HG03520 (cell line): ENCODE data around the gene TACC3.

Experiments
- ATAC-seq: cut with Tn5 transposase; IDR thresholded peaks from one replicate; pipeline ENCODE4 v1.9.1; 2021; ENCODE audit warnings: mild to moderate bottlenecking, moderate library complexity; ENCODE audit not compliant: unreplicated experiment

TACC3 gene

DNA sequence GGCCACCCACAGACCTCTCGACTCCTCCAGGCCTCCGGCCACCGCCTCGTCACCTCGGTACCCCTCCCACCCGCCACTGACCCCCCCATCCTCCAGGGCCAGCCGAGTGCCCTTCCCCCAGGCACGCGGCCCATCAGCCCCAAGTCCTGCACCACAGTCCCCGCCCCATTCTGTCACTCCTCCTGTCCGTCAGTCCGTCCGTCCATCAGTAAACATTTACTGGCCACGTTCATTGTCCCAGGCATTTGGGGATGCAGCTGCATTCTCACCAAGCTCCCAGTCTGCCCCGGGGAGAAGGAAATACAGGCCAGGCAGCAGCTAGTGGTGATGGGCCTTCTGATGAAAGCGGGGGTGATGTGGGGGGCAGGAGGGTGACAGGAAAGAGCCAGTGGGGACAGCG is 36.5 kb downstream of the TACC3 start:
- ATAC-seq = no peak

DNA sequence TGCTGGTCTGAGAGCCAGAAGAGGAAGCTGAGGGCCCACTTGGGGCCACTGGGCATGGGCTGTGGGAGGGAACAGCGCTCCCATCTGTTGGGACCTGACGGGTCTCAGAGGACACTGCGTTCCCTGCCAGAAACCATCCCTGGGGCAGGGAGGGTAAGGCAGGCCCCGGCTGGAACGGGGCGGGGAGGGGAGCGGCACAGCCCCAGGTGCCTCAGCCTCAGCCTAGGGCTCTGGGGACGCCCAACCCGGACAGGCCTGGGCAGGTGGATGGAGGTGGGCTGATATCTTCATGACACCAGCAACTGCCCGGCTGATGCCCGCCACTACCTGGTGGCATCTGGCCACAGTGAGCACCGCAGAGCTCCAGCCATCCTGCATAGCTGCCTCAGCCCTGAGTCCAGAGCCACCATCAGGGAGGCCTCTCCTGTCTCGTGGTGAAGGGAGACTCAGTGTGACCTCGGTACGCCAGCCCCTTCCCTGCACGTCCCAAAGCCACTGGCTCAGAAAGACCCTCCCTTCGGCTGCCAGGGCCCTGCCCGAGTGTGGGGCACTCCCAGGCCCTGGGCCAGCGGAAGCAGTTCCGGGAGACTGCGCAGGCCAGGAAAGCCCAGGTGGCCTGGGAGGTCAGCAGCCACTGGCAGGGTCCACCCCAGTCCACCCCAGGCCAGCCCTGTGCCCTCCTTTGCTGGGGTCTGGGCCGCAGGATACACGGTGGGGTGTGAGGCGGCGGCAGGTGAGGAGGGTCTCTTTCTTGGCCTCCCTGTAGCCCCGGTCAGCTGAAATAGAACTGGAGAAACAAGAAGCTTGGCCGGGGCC is 37.2 kb downstream of the TACC3 start:
- ATAC-seq = no peak

DNA sequence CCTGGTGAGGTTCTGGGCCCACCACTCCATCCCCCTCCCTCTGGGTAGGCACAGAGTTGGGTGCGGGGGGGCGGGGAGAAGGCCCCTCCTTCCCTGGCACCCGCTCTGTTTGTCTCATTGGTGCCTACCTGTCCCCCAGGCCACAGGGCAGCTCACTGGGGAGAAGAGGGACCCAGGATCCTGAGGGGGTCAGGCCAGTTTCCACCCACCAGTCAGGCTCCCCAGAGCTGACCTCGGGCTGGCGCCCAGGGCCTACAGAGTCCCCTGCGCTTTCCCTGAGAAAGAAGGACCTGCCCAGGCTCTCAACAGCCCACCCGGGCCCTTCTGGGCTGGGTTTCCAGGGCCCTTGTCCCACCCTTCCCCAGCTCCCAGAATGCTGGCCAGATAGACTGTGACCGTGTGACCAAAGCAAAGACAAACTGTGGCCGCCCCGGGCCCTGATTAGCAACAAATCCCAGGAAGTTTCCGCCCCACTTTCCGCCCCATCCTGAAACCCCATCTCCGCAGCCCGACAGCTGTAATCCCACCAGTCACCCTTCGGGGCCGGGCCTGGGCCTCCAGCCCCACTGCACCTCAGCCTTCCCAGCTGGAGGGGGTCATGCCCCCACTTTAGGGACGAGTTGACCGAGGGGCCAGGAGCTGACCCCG is 38.0 kb downstream of the TACC3 start:
- ATAC-seq = no peak

DNA sequence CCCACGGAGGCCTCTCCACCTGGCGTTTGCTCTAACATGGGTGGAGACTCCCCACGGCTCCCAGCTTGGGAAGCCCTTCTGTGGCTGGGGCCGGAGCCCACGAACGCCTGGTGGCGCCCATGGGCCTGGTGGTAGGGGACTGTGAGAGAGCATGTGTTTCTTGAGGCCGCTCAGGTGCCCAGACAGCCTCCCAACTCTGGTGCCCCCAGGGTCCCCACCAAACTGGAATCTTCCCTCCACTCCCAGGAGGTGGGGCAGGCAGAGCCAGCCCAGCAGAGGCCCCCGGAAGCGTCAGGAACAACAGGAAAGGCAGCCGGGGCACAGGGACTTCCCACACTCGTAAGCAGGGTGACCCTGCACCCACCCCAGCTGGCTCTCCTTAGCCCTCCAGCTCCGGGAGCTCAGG is 38.5 kb downstream of the TACC3 start:
- ATAC-seq = no peak

DNA sequence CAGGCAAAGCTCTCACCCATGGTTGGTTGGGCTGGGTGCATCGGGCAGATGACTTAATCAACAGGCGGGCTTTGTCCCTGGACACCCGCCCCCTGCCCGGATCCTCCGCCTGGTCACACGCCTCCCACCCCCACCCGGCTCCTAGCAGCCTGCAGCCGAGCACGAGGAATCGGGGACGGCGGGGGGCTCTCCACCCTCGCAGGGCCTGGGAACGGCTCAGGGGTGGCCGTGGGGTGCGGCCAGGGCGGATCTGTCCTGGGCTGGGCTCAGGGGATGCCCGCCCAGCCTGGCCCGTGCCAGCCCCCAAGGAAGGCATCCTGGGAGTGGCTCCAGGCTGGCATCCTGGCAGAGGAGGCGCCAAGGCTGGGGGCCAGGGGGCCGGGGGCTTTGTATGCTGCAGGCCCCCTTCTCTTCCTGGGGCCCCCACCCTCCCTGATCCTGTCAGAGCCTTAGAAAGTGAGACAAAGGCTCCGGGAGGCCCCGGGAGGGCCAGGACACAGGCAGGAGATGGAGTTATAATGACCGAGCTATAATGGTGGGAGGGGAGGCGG is 39.3 kb downstream of the TACC3 start:
- no peak for ATAC-seq

DNA sequence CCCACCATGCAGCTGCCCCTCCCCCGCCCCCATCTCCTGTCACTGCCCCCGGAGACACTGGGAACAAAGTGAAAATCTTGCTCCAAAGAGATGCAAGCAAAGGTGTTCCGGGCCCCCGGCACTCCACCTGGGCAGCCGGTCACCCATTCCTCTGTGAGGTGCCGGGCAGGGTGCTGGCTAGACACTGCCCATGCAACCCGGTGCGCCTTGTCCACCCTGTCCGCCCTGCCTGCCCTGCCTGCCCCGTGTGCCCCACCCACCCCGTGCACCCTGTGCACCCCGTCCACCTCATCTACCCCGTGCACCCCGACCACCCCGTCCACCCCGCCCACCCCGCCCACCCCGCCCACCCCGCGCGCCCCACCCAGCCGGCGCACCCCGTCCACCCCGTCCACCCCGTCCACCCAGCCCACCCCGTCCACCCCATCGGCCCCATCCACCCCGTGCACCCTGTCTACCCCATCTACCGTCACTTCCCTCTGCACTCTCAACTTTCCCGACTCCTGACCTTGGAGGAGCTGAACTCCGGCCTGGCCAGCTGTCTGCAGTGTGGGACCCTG is 39.9 kb downstream of the TACC3 start:
- no peak for ATAC-seq

DNA sequence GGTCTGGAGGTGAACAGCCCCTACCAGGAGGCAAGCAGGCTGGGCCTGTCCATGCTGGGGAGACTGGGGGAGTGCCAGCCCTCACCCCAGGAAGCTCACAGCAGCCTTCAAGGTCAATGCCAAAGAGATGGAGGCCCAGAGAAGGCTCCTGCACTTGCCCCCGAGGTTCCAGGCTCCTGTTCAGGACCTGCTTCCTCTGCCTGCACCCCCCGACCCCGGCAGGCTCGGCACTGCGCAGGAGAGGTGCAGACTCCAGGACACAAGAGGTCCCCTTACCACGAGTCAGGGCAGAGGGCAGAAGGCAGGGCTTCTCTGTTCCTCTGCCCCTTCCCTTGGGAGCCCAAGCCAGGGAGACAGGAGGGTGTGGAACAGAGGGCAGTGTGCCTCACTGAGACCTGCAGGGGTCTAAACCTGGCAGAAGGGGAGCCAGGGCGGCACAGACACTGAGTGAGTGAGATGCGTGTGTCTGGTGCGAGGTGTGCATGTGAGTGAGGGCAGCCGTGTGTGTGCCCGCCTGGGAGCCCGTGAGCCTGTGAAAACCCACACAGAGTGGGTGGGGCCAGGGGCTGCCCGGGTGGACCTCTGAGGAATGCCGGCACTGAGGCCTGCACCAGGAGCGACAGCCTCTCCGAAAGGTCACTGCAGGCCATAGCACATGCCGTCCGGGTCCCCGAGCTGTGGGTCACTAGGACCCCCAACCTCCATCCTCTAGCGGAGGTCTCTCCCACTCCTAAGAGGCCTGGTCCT is 41.1 kb downstream of the TACC3 start:
- no peak for ATAC-seq

DNA sequence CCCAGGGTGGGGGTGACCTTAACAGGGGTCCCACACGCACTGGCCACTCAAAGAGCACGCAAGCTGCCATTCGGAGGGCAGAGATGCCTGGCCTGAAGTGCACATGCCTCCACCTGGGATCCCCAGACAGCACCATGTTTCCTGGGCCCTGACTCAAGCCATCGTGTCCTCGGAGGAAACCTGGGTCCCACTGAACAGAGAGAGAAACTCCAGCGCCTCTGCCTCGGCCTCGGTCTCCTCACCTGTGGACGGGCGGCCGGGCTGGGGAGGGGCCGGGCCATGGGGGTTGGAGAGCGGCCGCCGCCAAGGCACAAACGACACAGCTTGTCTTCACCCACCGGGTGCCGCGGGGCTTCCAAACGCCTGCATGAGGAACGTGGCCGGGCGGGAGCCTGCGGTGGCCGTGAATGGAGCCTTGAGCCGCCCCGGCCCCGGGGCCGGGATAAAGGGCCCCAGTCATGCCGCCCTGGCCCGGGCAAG is 41.8 kb downstream of the TACC3 start:
- ATAC-seq = no peak

DNA sequence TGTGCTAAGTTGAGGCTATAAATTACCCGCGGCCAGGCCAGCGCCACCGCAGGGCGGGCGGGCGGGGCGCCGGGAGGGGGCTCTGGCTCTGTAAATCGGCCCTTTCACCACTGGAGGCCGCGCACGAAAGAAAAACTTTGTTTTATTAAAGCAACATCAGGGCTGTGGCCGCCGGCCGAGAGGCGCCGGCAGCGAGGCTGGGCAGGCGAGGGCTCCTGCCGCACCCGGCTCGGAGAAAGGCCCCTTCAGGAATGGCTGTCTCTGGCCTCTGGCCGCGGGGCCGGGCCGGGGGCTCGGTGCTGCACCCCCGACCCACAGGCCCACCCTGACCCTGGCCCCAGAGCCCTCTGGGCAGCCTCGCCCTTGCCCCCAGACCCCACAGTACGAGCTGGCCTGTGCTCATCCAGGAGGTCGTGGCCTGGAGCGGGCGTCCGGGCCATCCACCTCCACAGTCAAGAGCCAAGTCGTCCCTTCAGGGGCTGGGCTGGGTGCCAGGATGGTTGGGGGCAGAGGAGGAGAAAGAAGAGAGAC is 42.3 kb downstream of the TACC3 start:
- no peak for ATAC-seq

DNA sequence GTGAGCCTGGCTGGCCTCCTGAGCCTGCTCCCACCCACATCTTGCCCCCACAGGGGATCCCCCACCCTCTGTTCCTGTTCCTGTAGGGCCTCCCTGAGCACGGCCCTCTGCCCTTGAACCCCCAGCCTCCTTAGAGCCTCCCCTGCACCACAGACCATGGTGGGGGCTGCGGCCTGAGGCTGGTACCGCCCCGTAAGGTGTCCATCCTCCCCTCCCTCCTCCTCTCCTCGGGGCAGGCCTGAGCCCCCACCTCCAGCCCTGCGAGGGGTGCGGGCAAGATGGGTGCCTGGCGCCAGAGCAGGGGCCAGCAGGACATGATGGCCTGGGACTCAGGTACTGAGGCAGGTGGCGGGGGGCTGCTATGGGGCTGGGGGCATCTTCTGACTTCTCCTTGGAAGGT is 43.3 kb downstream of the TACC3 start:
- ATAC-seq = no peak

DNA sequence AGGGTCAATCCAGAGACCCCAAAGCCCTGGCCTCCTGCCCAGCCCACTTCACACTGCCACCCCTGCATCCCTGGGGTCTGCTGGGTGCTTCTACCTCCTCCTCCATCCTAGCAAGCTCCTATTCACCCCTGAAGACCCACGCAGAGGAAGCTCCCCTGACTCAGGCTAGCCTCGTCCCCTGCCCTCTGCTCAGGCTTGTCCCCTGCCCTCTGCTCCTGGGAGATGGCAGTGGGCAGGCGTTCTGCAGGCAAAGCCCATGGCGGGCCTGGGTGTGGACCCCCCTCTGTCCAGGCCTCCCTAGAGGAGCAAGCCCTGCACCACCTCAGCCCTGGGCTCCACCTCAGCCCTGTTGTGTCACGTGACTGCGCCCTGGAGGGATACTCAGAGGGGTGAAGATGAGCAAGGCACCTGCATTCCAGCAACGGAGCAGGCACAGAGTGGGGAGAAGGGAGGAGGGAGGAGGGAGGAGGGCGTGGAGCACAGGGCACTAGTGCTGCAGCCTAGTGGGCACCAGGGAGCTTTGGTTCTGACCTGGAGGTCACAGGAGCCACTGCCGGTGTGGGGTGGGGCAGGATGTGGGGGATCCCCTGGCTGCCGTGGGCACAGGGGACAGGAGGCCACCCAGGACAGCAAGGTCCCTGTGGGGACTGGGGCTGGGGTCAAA is 44.2 kb downstream of the TACC3 start:
- no peak for ATAC-seq

DNA sequence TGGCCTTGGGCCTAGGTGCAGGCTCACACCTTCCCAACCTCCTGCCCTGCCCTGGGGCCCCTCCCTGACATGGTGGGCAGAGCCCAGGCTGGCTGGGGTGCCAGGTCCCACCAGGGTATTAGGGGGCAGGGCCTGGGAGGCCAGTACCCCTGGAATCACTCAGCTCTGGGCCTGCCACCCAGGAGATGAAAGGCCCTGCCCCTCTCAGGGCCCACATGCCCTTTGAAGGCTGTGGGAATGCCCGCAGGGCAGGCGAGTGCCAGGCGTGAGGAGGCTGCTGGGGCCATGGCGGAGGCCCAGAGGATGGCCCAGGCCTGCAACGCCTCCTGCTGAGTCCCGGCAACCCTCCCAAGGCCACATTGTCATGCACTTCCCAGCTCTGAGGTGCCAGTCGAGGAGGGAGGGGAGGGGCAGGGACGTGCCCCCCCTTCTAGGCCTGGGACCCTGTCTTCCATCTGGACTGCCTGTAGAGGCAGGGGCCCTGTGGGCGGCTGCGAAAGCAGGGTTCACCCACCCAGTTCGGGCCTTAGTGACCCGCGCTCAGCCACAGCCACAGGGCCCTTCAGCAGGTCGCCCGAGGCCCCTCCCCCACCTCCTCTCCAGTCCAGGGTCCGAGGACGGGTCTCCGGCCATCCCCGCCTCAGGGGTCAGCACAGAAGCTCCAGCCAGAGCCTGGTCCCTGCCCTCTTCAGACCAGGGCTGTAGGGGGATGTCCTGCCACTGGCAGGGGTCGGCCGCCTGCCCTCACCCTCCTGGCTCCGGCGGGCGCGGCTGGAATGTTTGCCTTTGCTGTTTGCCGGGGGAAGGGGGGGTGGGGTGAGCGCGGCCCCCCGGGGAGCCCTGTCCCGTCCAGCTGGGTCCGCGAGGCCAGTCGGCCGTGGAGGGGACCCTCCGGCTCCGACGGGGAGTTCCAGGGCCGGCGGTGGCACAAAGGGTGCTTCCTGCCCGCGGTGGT is 45.1 kb downstream of the TACC3 start:
- ATAC-seq = no peak

DNA sequence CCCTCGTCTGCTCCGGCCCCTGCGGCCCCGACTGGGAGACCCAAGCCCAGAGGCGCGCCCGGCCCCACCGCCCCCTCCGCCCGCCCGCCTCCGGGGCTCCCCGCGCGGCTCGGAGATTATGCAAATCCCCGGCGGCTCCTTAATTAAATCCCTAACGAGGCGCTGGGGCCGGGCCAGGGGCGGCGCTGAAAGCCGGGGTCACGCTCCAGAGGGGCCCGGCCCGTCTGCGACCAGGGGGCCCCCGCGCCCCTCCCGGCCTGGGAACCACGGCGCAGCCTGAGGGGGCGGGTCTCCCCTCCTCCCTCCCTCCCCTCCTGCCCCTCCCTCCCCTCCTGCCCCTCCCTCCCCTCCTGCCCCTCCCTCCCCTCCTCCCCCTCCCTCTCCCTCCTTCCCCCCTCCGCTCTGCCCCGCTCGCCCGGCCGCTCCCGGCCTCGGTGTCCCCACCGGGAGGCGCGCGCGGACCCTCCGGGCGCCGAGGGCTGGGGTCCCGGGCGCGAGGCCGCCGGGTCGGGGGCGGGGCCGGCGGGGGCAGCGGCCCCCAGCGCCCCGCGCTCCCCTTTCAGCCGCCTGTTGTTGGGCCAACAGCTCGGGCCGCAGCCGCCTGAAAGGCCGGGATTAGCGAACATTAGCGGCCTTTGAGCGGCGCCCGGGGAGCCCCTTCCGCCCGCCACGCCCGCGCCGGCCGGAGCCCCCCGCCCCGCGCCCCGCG is 45.9 kb downstream of the TACC3 start:
- no peak for ATAC-seq

DNA sequence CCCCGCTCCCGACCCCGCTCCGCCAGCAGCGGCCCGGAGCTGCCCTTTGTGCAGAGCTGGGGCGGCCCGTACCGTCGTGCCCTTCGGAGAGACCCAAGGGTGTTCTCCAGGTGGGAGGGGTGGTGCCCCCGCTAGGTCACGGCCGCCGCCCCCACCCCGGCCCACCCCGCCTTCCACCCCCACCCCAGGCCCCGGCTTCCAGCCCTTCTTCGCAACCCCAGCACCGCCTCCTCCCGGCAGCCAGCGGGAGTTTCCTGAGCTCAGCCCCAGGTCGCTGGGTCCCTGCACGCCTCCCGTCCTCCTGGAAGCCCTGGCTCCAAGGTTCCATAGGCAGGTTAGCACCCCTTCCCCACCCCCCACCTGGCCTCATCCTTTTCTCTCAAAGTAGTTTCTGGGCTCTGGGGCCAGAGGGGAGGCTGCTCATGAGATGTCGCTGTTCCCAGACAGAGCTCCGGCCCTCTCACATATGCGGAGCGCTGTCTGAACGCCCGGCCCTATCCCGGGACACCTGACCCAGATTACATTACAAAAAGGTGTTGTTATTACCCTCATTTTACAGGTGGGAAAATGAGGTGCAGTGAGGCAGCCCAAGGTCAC is 46.5 kb downstream of the TACC3 start:
- no peak for ATAC-seq

DNA sequence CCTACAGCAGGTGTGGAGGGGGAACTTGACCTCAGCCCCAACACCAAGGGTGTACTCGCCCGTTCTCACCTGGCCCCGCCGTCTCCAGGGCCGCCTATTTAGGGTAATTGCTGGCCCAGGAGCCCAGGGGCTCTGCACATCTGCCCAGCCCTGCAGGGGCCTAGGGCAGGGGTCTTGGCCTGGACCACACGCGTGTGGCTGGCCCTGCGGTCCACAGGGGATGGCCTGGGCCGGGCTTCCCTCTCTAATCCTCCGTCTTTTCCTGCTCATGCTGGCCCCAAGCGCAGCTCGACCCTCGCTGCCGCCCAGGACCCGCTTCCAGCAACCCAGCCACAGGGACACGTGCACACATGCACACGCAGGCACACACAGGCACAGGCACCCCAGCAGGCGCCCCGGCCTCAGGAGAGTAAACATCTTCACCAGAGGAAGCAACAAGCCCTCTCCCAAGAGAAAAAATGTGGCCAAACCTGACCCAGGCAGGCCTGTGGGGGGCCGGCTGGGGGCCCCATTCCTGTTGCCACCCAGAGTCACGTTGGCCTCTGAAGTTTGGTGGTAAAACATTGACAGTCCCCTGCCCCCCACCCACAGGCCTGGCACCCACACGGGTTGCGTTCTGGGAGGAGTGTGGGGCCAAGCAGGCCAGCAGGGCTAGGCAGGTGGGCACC is 47.2 kb downstream of the TACC3 start:
- no peak for ATAC-seq

DNA sequence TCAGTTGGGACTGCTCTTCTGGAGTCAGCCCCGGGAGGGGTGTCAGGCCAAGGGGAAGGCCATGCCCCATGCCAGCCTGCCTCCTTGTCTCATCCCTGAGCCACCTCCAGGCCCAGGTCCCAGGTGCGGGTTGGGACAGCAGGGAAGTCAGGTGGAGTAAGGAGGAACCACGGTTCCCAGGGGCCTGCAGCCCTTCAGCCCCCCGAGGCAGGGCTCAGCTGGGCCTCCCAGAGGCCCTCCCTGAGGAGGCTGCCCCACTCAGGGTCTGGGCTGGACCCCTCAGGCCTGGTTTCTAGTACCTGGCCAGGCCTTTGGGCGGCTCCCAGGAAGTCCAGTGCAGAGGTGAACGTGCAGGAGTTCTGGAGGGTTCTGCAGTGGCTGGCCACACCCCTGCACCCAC is 48.4 kb downstream of the TACC3 start:
- no peak for ATAC-seq

DNA sequence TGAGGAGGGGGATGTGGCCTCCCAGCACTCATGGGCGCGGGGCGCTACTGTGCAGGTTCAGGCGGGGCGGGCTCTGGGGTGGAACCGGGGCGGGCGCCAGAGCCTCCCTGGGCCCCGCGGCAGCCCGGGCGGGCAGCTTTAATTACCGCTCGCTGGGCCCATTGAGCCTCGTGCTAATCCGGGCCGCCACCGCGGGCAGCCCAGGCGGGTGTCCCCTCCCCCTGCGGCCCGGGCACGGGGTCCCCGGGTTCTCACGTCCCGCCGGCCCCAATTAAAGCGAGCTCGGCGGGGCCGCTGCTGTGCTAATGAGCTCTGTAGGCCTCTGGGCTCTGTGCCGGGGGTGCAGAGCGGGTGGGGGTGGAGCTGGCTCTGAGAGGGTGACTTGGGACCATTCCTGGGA is 48.9 kb downstream of the TACC3 start:
- no peak for ATAC-seq

DNA sequence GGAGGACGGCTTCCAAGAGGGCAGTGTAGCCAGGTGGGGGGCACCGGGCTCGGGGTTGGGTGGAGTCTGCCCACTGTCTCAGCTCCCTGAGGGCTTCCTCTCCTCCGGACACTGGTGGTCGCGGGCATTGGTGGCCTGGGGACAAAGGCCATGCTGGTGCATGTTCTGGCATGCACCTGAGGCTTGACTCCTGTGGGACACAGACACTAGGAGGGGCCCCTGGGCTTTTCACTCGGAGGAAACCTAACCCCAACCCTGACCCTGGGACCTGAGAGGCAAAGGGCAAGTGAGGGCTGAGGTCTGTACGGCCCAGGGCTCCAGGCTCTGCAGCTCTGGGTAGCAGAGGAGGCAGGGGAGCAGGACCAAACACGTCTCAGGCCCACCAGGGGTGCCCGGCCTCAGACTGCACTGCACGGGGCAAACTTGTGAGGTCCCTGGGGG is 49.5 kb downstream of the TACC3 start:
- no peak for ATAC-seq
